Thyroid gland (tissue), 4 donors: ENCODE data around the gene MUC6. TPM values are rescaled to one million over a fixed set of nuclear protein-coding genes. Genes with fewer than 3 reads are reported as not detected.

Source experiments
- DNase-seq, 2 donors: peaks; one replicate each; pipeline ENCODE4 v3.0.0-alpha.2; 2019
- H3K27ac ChIP-seq, 3 donors: fragments of 200-600 bp; sonication (generic); 1 replicate in 2 of 3; 2 replicates in 1 of 3; pipeline ENCODE4 v1.5.1; 2016 to 2019; ENCODE audit warnings: mild to moderate bottlenecking in 1 of 3, moderate library complexity in 1 of 3
- H3K27me3 ChIP-seq: fragments of 200-600 bp; sonication (generic); one replicate; pipeline ENCODE4 v1.5.1; 2019
- H3K36me3 ChIP-seq, 2 donors: fragments of 200-600 bp; sonication (generic); one replicate each; pipeline ENCODE4 v1.5.1; 2016 to 2019
- H3K4me1 ChIP-seq, 2 donors: fragments of 200-600 bp; sonication (generic); one replicate each; pipeline ENCODE4 v1.5.1; 2017 to 2019
- H3K4me3 ChIP-seq, 3 donors: fragments of 200-600 bp; sonication (generic); replicated peaks in 1 of 3; 1 replicate in 2 of 3; 2 replicates in 1 of 3; pipeline ENCODE4 v1.5.1; 2016; ENCODE audit warnings: mild to moderate bottlenecking in 1 of 3
- H3K9me3 ChIP-seq: fragments of 200-600 bp; sonication (generic); one replicate; pipeline ENCODE4 v1.5.1; 2017
- POLR2A ChIP-seq, 2 donors: fragments of 450-650 bp; IDR thresholded peaks; one replicate each; pipeline ENCODE4 v1.6.1; 2017; ENCODE audit warnings: antibody characterized with exemption in 2 of 2, mild to moderate bottlenecking in 2 of 2, moderate library complexity in 1 of 2
- WGBS, 2 donors: methylation state at CpG; one replicate each; pipeline ENCODE4 v1.1.5; 2017; 5-methylcytosine and 5-hydroxymethylcytosine counted together
- intact Hi-C: fragments of 100-400 bp; cut with DNase I; formaldehyde crosslinking; loops from one replicate; pipeline ENCODE4 v1.15.1; 2023
- total RNA-seq, 4 donors: library from RNA; depleted of rRNA; stranded (reverse); fragments of >200 nt; gene quantifications; one replicate each; pipeline ENCODE4 v1.2.3, GENCODE V29; 2016
- TF ChIP-seq, protein P1 (sequence below), 6 experiments: fragments of 200-600 bp in 3 of 6; fragments of 450-650 bp in 3 of 6; sonication (generic) in 3 of 6; IDR thresholded peaks; one replicate each; pipeline ENCODE4 v1.5.1; 2016 to 2019; ENCODE audit warnings: antibody characterized with exemption in 6 of 6, mild to moderate bottlenecking in 2 of 6, inconsistent platforms in 1 of 6, moderate library complexity in 1 of 6

Gene MUC6
- total RNA-seq, 4 donors from 2014 or later = not detected

DNA sequence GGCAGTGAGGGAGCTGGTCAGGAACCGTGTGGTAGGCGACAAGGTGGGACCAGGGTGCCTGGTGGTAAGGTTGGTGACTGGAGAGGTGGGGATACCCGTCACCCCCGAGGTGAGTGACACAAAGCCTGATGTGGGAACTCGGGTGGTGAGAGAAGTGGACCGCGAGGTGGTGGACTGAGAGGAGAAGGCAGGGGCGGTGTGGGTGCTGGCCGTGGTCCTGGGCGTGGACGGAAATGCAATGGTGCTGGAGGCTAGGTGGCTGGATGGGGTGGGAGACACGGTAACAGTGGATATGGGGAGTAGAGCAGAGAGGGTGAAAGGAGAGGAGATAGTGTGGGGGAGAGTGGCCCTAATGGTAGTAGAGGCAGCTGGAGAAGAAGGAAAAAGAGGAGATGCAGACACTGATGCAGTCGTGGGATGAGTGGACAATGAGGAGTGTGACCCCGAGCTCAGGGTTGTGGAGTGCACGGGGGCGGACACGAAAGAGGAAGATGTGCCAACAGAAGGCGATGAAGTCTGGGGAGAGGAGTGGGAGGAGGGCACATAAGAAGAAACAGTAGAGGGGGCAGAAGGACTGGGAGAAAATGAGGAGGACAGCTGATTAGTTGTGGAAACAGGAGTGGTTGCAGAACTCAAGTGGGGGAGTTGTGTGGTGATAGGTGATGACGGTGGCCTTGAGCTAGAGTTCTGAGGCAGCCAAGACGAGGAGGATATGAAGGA is 20.5 kb downstream of the MUC6 start:
- Histone ChIP-seq H3K4me1 (no peaks in the 10 kb centered on the region), H3K36me3 (peaks cover 10% of the 10 kb centered on the region in 2 donors), H3K9me3 (no peaks in the 10 kb centered on the region), H3K27me3 (no peaks in the 10 kb centered on the region), H3K27ac (no peak overlapping the region), H3K4me3 (no peak overlapping the region)
- WGBS, 2 donors = 92% methylated on average over 20 of the region's 20 CpGs
- TF ChIP-seq, protein P1, sequence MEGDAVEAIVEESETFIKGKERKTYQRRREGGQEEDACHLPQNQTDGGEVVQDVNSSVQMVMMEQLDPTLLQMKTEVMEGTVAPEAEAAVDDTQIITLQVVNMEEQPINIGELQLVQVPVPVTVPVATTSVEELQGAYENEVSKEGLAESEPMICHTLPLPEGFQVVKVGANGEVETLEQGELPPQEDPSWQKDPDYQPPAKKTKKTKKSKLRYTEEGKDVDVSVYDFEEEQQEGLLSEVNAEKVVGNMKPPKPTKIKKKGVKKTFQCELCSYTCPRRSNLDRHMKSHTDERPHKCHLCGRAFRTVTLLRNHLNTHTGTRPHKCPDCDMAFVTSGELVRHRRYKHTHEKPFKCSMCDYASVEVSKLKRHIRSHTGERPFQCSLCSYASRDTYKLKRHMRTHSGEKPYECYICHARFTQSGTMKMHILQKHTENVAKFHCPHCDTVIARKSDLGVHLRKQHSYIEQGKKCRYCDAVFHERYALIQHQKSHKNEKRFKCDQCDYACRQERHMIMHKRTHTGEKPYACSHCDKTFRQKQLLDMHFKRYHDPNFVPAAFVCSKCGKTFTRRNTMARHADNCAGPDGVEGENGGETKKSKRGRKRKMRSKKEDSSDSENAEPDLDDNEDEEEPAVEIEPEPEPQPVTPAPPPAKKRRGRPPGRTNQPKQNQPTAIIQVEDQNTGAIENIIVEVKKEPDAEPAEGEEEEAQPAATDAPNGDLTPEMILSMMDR (IDR thresholded peaks at IDR 0.05) = no peak
- no peak for TF ChIP-seq POLR2A (IDR thresholded peaks at IDR 0.05)
- intact Hi-C loops = no loop called here
- no peak for DNase-seq

DNA sequence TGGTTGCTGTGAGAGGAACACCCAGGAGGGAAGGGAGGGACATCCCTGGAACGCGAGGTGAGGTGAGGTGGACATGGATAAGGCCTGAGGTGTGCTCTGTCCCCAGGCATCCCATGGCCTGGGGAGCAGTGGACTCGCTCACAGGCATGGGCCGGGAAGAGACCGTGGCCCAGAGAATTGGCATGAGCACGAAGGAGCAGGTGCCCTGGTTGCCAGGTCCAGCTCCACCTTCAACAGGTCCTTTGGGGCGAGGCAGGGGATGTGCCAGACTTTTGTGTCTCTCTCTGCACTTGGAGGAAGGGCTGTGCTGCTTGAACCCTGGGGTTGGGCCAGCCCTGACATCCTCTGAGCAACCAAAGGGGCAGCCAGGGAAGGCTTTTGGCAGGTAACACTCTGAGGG is 21.5 kb downstream of the MUC6 start:
- intact Hi-C loops = no loop called here
- no peaks in the 10 kb centered on the region for H3K9me3 ChIP-seq
- peaks cover 19% of the 10 kb centered on the region in 2 donors for H3K36me3 ChIP-seq
- DNase-seq = no peak
- no peak overlapping the region for H3K27ac ChIP-seq
- no peak for TF ChIP-seq POLR2A (IDR thresholded peaks at IDR 0.05)
- no peaks in the 10 kb centered on the region for H3K27me3 ChIP-seq
- no peaks in the 10 kb centered on the region for H3K4me1 ChIP-seq
- H3K4me3 ChIP-seq = no peak overlapping the region
- 89 to 95% methylated on average over 4 to 7 of the region's 7 CpGs for WGBS, 2 donors

DNA sequence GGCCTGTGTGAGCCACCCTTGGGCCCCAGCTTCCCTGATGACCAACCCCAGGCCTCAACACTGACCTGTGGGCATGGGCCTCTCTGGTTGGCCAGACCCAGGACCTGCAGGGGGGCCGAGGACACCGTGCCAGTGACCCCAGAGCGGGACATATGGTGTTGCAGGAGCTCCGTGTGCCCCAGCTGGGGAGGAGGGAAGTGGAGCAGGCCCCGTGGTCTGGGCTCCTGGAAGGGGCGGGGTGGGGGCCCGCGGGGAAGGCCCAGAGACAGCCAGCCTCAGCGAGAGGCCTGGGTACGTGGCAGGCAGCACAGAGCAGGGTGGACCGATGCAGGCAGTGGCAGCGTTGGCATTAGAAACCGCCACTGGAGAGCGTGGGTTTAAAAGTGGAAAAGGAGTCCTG is 22.2 kb downstream of the MUC6 start:
- peaks cover 27% of the 10 kb centered on the region in 2 donors for H3K36me3 ChIP-seq
- no peaks in the 10 kb centered on the region for H3K4me1 ChIP-seq
- intact Hi-C loops = no loop called here
- no peaks in the 10 kb centered on the region for H3K9me3 ChIP-seq
- no peak for TF ChIP-seq POLR2A (IDR thresholded peaks at IDR 0.05)
- TF ChIP-seq, protein P1 (IDR thresholded peaks at IDR 0.05) = no peak
- H3K27me3 ChIP-seq = no peaks in the 10 kb centered on the region
- H3K4me3 ChIP-seq = no peak overlapping the region
- H3K27ac ChIP-seq = no peak overlapping the region
- DNase-seq = no peak
- WGBS, 2 donors = 91 to 93% methylated on average over 10 to 14 of the region's 14 CpGs

DNA sequence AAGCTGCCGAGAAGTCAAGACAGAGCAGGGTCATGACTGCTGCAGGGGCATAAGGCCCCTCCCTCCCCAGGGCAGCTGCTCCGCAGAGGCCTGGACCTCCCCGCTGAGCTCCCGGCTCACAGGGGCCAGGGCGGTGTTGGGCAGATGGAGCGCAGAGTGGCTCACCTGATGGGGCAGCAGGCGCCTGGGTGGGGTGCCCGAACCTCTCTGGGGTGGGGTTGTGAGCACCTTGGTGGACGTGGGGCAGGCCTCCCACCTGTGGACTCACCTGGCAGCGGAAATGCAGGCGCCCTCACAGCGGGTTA is 22.9 kb downstream of the MUC6 start:
- peaks cover 31 to 33% of the 10 kb centered on the region in 2 donors for H3K36me3 ChIP-seq
- TF ChIP-seq POLR2A (IDR thresholded peaks at IDR 0.05) = no peak
- TF ChIP-seq, protein P1 (IDR thresholded peaks at IDR 0.05) = no peak
- intact Hi-C loops = no loop called here
- 98 to 100% methylated on average over 2 to 9 of the region's 12 CpGs for WGBS, 2 donors
- H3K27ac ChIP-seq = no peak overlapping the region
- H3K9me3 ChIP-seq = no peaks in the 10 kb centered on the region
- no peaks in the 10 kb centered on the region for H3K4me1 ChIP-seq
- H3K27me3 ChIP-seq = no peaks in the 10 kb centered on the region
- DNase-seq = no peak
- H3K4me3 ChIP-seq = no peak overlapping the region

DNA sequence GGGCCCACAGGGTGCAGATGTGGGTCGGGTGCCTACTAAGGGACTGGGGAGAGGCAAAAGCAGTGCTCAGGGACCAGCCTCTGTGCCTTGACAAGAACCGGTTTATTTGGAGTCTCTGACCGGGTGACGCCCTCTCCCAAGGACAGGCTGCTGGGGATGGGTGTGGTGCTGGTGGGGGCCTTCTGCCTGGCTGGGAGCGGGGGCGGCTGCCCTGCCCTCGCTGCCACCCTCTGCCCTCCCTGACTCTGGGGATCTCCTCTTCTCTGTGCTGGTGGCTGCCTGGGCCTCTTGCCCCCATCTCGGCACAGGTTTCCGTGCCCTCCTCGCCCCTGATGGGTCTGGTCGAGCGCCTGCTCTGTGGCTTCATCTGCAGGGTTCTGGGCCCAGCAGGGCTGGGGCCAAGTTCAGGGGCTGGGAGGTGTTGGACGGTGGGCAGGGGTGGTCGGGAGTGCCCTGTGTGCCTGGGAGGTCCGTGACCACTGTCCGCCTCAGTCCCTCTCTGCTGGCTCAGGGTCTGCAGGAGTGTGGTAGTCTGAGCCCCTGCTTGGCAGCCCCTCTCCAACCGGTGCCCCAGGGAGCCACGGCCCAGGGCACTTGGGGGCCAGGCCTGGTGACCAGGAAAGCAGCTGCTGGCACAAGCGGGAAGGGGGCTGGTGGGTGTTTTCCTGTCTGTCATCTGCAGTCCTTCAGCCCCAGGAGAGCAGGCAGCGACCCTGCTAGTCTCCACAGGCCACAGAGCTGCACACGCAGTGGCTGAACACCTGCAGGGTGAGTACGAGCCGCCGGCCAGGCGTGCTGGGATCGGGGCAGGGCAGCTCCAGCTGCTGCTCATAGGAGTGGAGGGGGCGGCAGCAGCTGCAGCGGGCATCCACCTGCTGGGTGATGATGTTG is 23.5 kb downstream of the MUC6 start:
- DNase-seq = no peak
- H3K36me3 ChIP-seq = peaks cover 35 to 39% of the 10 kb centered on the region in 2 donors
- no peaks in the 10 kb centered on the region for H3K27me3 ChIP-seq
- H3K27ac ChIP-seq = no peak overlapping the region
- intact Hi-C loops = no loop called here
- no peaks in the 10 kb centered on the region for H3K9me3 ChIP-seq
- 83 to 89% methylated on average over 12 to 19 of the region's 28 CpGs for WGBS, 2 donors
- H3K4me3 ChIP-seq = no peak overlapping the region
- no peak for TF ChIP-seq POLR2A (IDR thresholded peaks at IDR 0.05)
- TF ChIP-seq, protein P1 (IDR thresholded peaks at IDR 0.05) = no peak
- no peaks in the 10 kb centered on the region for H3K4me1 ChIP-seq
